Stomach (tissue), 9 donors: ENCODE data around the gene PFKL. TPM values are rescaled to one million over a fixed set of nuclear protein-coding genes. Genes with fewer than 3 reads are reported as not detected.

Experiments used
- DNase-seq, 2 donors: peaks; one replicate each; pipeline versions ENCODE4 v3.0.0 to v3.0.0-alpha.2; 2013 to 2019
- H3K27ac ChIP-seq, 5 donors: fragments of 200-600 bp in 4 of 5; sonication (generic) in 4 of 5; one replicate each; pipeline ENCODE4 v1.5.1; 2013 to 2019; ENCODE audit warnings: mild to moderate bottlenecking in 1 of 5, moderate library complexity in 1 of 5
- H3K27me3 ChIP-seq, 3 donors: fragments of 200-600 bp; sonication (generic); one replicate each; pipeline ENCODE4 v1.5.1; 2017 to 2019; ENCODE audit warnings: mixed run types in 1 of 3
- H3K36me3 ChIP-seq, 4 donors: fragments of 200-600 bp; sonication (generic); 1 replicate in 3 of 4; 2 replicates in 1 of 4; pipeline ENCODE4 v1.5.1; 2016 to 2019
- H3K4me1 ChIP-seq, 4 donors: fragments of 200-600 bp; sonication (generic); one replicate each; pipeline ENCODE4 v1.5.1; 2016 to 2019
- H3K4me3 ChIP-seq, 4 donors: fragments of 200-600 bp; sonication (generic) in 3 of 4; one replicate each; pipeline ENCODE4 v1.5.1; 2016 to 2019; ENCODE audit warnings: mild to moderate bottlenecking in 1 of 4
- H3K9me3 ChIP-seq, 4 donors: fragments of 200-600 bp; sonication (generic); one replicate each; pipeline ENCODE4 v1.5.1; 2016 to 2019
- CTCF ChIP-seq, 7 experiments: fragments of 450-650 bp in 4 of 7; fragments of 200-600 bp in 3 of 7; sonication (generic) in 3 of 7; IDR thresholded peaks; one replicate each; pipeline ENCODE4 v1.5.1; 2016 to 2019; ENCODE audit warnings: antibody characterized with exemption in 7 of 7, control low read depth in 2 of 7, mild to moderate bottlenecking in 1 of 7
- EP300 ChIP-seq: sonication (generic); formaldehyde crosslinking; IDR thresholded peaks from one replicate; pipeline ENCODE4 v1.6.1; 2017; ENCODE audit warnings: antibody characterized with exemption
- POLR2A ChIP-seq, 4 donors: fragments of 450-650 bp; IDR thresholded peaks; one replicate each; pipeline ENCODE4 v1.6.1; 2016; ENCODE audit warnings: antibody characterized with exemption in 4 of 4, control low read depth in 2 of 4, mild to moderate bottlenecking in 1 of 4, moderate library complexity in 1 of 4
- POLR2AphosphoS5 ChIP-seq, 3 donors: sonication (generic); formaldehyde crosslinking; IDR thresholded peaks; one replicate each; pipeline ENCODE4 v1.6.1; 2016; ENCODE audit warnings: antibody characterized with exemption in 3 of 3
- WGBS, 5 donors: extraction: QIAGEN DNeasy Blood & Tissue Kit in 3 of 5; methylation state at CpG; one replicate each; pipeline versions ENCODE4 v1.1.5 to v1.1.7; 2013 to 2018; 5-methylcytosine and 5-hydroxymethylcytosine counted together
- intact Hi-C: fragments of 100-400 bp; cut with DNase I; formaldehyde crosslinking; loops from one replicate; pipeline ENCODE4 v1.15.1; 2023; ENCODE audit warnings: low total_unique reads
- polyA plus RNA-seq, 3 donors: library from polyadenylated mRNA; stranded (reverse); fragments of 200-250 nt; gene quantifications; one replicate each; pipeline ENCODE4 v1.2.3, GENCODE V29; 2013
- total RNA-seq, 5 donors: library from RNA; depleted of rRNA; stranded (reverse); fragments of >200 nt; gene quantifications; one replicate each; pipeline versions ENCODE4 v1.1.0 to v1.2.3, GENCODE V29; 2014 to 2016
- donor health status: healthy with polysubstance abuse.
- donor health status: Bipolar disorder and iron deficiency.
- donor health status: healthy.

The PFKL gene
- total and polyA plus RNA-seq, 8 donors = 83.0 to 283 (median 130) TPM

- no peaks in the 10 kb centered on the region for H3K9me3 ChIP-seq
- H3K36me3 ChIP-seq = peaks cover 35 to 96% (median 80%) of the 10 kb centered on the region in 4 donors
- H3K4me3 ChIP-seq = no peak overlapping the region
- intact Hi-C loops = no loop called here
- WGBS, 5 donors = 84 to 91% (median 86%) methylated on average over 26 to 44 of the region's 44 CpGs
- no peak for TF ChIP-seq POLR2AphosphoS5 (IDR thresholded peaks at IDR 0.05)
- DNase-seq = no peak
- H3K27me3 ChIP-seq = no peaks in the 10 kb centered on the region
- H3K27ac ChIP-seq = no peak overlapping the region
- H3K4me1 ChIP-seq = no peaks in the 10 kb centered on the region
Measured at GRCh38 chr21:44325386-44326271, 25.8 kb downstream of the PFKL start.

GRCh38 chr21:44326272-44326647 lies 26.4 kb downstream of the PFKL start:
- Histone ChIP-seq H3K4me1 (no peaks in the 10 kb centered on the region), H3K36me3 (peaks cover 35 to 96% (median 79%) of the 10 kb centered on the region in 4 donors), H3K4me3 (no peak overlapping the region), H3K9me3 (no peaks in the 10 kb centered on the region), H3K27me3 (no peaks in the 10 kb centered on the region), H3K27ac (no peak overlapping the region)
- no peak for DNase-seq
- TF ChIP-seq POLR2A (IDR thresholded peaks at IDR 0.05) (no peak), EP300 (no peak), CTCF (IDR thresholded peaks at IDR 0.05) (no peak), POLR2AphosphoS5 (IDR thresholded peaks at IDR 0.05) (no peak)
- intact Hi-C loops = no loop called here
- WGBS, 5 donors = 85 to 98% (median 92%) methylated on average over 9 to 13 of the region's 13 CpGs

GRCh38 chr21:44326716-44327602 lies 27.1 kb downstream of the PFKL start:
- H3K4me3 ChIP-seq = no peak overlapping the region
- intact Hi-C loops = no loop called here
- H3K36me3 ChIP-seq = peaks cover 35 to 96% (median 79%) of the 10 kb centered on the region in 4 donors
- H3K27me3 ChIP-seq = no peaks in the 10 kb centered on the region
- H3K27ac ChIP-seq = no peak overlapping the region
- H3K4me1 ChIP-seq = no peaks in the 10 kb centered on the region
- H3K9me3 ChIP-seq = no peaks in the 10 kb centered on the region
- 81 to 90% (median 89%) methylated on average over 11 to 26 of the region's 26 CpGs for WGBS, 5 donors
- DNase-seq = peak in 1 of 2 donors; percentile 50
- TF ChIP-seq POLR2AphosphoS5 (IDR thresholded peaks at IDR 0.05) = no peak
- no peak for TF ChIP-seq EP300
- no peak for TF ChIP-seq POLR2A (IDR thresholded peaks at IDR 0.05)
- no peak for TF ChIP-seq CTCF (IDR thresholded peaks at IDR 0.05)

- no peak for DNase-seq
- no peak for TF ChIP-seq POLR2AphosphoS5 (IDR thresholded peaks at IDR 0.05)
- TF ChIP-seq POLR2A (IDR thresholded peaks at IDR 0.05) = no peak
- no peak for TF ChIP-seq EP300
- no peak for TF ChIP-seq CTCF (IDR thresholded peaks at IDR 0.05)
- intact Hi-C loops = no loop called here
Measured at GRCh38 chr21:44327603-44327974, 27.7 kb downstream of the PFKL start.

More at GRCh38 chr21:44327603-44327974, 27.7 kb downstream of the PFKL start:
- 85 to 95% (median 88%) methylated on average over 4 to 11 of the region's 11 CpGs for WGBS, 5 donors
- Histone ChIP-seq H3K4me1 (no peaks in the 10 kb centered on the region), H3K27ac (no peak overlapping the region), H3K36me3 (peaks cover 28 to 94% (median 79%) of the 10 kb centered on the region in 4 donors), H3K9me3 (no peaks in the 10 kb centered on the region), H3K4me3 (no peak overlapping the region), H3K27me3 (no peaks in the 10 kb centered on the region)
